Measurements from ENCODE around the gene NME4.

Gene NME4

DNA sequence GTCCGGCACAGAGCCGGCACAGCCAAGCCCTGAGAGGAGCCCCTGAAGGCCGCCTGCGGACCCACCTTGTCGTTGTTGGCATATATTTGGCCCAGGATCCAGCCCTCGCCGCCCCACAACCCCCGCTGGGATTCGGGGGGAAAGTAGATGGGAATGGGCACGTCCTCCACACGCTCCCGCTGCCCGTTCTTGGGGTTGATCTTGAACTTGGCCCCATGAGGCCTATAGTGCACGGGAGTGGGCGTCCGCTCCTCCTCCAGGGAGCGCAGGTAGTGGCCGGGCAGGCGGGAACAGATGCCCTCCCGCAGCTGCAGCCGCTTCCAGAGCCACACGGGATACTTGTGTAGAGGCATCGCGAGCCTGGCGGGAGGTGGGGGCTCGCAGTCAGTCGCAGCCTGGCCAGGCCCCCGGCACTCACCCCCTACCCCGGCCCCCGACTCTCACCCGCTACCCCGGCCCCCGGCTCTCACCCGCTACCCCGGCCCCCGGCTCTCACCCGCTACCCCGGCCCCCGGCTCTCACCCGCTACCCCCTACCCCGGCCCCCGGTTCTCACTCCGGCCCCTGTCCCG, 27.0 kb upstream of the NME4 start:
- DNase-seq (ENCODE audit: low read depth in 1 of 2, low spot score in 1 of 2) = no peak
- Histone ChIP-seq H3K27me3 (ENCODE audit: insufficient read depth, poor library complexity, severe bottlenecking) (no peaks in the 10 kb centered on the region), H3K4me3 (replicated peaks; ENCODE audit: insufficient read depth, low read length) (peak overlapping the region; percentile 42), H3K27ac (replicated peaks) (no peak overlapping the region)
- no peak for TF ChIP-seq GABPA (IDR thresholded peaks at IDR 0.05; ENCODE audit: low read depth)
- no peak for TF ChIP-seq POLR2AphosphoS5 (IDR thresholded peaks at IDR 0.05; ENCODE audit: low read depth)
- TF ChIP-seq, protein P1, sequence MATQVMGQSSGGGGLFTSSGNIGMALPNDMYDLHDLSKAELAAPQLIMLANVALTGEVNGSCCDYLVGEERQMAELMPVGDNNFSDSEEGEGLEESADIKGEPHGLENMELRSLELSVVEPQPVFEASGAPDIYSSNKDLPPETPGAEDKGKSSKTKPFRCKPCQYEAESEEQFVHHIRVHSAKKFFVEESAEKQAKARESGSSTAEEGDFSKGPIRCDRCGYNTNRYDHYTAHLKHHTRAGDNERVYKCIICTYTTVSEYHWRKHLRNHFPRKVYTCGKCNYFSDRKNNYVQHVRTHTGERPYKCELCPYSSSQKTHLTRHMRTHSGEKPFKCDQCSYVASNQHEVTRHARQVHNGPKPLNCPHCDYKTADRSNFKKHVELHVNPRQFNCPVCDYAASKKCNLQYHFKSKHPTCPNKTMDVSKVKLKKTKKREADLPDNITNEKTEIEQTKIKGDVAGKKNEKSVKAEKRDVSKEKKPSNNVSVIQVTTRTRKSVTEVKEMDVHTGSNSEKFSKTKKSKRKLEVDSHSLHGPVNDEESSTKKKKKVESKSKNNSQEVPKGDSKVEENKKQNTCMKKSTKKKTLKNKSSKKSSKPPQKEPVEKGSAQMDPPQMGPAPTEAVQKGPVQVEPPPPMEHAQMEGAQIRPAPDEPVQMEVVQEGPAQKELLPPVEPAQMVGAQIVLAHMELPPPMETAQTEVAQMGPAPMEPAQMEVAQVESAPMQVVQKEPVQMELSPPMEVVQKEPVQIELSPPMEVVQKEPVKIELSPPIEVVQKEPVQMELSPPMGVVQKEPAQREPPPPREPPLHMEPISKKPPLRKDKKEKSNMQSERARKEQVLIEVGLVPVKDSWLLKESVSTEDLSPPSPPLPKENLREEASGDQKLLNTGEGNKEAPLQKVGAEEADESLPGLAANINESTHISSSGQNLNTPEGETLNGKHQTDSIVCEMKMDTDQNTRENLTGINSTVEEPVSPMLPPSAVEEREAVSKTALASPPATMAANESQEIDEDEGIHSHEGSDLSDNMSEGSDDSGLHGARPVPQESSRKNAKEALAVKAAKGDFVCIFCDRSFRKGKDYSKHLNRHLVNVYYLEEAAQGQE (IDR thresholded peaks at IDR 0.05; ENCODE audit: insufficient replicate concordance, low read depth) = no peak
- TF ChIP-seq SPI1 (IDR thresholded peaks at IDR 0.05; ENCODE audit: borderline replicate concordance, low read depth) = no peak
- TF ChIP-seq, protein P2, sequence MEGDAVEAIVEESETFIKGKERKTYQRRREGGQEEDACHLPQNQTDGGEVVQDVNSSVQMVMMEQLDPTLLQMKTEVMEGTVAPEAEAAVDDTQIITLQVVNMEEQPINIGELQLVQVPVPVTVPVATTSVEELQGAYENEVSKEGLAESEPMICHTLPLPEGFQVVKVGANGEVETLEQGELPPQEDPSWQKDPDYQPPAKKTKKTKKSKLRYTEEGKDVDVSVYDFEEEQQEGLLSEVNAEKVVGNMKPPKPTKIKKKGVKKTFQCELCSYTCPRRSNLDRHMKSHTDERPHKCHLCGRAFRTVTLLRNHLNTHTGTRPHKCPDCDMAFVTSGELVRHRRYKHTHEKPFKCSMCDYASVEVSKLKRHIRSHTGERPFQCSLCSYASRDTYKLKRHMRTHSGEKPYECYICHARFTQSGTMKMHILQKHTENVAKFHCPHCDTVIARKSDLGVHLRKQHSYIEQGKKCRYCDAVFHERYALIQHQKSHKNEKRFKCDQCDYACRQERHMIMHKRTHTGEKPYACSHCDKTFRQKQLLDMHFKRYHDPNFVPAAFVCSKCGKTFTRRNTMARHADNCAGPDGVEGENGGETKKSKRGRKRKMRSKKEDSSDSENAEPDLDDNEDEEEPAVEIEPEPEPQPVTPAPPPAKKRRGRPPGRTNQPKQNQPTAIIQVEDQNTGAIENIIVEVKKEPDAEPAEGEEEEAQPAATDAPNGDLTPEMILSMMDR (IDR thresholded peaks at IDR 0.05; ENCODE audit: insufficient read depth, low read length) = no peak

DNA sequence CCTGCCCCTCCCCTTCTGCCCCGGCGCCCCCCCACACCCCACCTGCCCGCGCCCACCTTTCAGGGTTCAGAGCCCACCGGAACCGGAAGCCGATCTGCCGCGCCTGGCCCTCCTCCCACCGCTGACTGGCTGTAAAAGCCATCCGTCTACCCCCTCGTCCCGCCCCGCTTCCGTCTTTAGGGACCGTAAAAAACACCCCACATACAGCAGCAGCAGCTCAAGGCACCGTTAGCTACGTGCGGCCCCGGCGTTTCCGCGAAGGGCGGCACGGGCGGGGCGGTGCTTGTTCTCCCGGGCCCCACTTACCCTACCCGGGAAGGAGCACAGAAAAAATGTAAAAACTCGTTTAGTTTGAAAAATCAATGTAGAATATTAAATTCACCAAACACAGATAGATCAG, 26.6 kb upstream of the NME4 start, which contains the start of gene MRPL28:
Gene MRPL28, minus strand, starts transcription at position 96 of the 400 bp plus-strand sequence. CDS start 320 bp downstream, outside the sequence.
- TF ChIP-seq, protein P1 (IDR thresholded peaks at IDR 0.05; ENCODE audit: insufficient replicate concordance, low read depth) = no peak
- TF ChIP-seq SPI1 (IDR thresholded peaks at IDR 0.05; ENCODE audit: borderline replicate concordance, low read depth) (peak; percentile 35; the same call in 1 of the 2 replicates), GABPA (IDR thresholded peaks at IDR 0.05; ENCODE audit: low read depth) (peak; percentile 94), POLR2AphosphoS5 (IDR thresholded peaks at IDR 0.05; ENCODE audit: low read depth) (peak; percentile 70)
- TF ChIP-seq, protein P2 (IDR thresholded peaks at IDR 0.05; ENCODE audit: insufficient read depth, low read length) = no peak
- DNase-seq (ENCODE audit: low read depth in 1 of 2, low spot score in 1 of 2) = peak; percentile 86 to 96
- Histone ChIP-seq H3K4me3 (replicated peaks; ENCODE audit: insufficient read depth, low read length) (peak within 1 kb of the TSS; percentile 42), H3K27ac (replicated peaks) (peak within 1 kb of the TSS; percentile 50), H3K27me3 (ENCODE audit: insufficient read depth, poor library complexity, severe bottlenecking) (no peaks in the 10 kb centered on the region)

DNA sequence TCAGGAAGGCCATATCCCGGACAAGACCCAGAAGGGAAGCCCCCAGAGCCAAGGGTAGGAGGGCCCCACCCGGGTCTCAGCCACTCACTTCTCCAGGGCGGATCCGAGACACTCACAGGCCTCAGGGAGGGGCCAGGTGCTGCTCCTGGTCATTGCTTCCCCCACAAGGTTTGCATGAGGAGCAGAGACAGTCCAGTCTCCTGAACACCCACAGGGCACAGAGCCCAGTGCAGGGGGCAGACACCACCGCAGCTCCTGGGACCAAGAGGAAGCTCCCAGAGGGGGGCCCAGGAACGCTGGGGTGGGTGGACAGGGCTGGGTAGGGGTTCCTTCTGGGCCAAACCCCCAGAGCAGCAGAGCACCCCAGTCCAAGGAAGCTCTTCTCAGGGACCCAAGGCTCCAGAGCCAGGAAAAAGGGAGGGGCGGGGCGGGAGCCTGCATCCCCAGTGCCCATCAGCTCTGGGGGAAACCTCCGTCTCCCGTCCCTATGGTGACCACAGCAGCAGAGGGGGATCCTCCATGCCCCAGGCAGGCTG, 26.0 kb upstream of the NME4 start:
- H3K4me3 ChIP-seq (replicated peaks; ENCODE audit: insufficient read depth, low read length) = no peak overlapping the region
- H3K27me3 ChIP-seq (ENCODE audit: insufficient read depth, poor library complexity, severe bottlenecking) = no peaks in the 10 kb centered on the region
- TF ChIP-seq GABPA (IDR thresholded peaks at IDR 0.05; ENCODE audit: low read depth) = no peak
- TF ChIP-seq, protein P1 (IDR thresholded peaks at IDR 0.05; ENCODE audit: insufficient replicate concordance, low read depth) = no peak
- H3K27ac ChIP-seq (replicated peaks) = peak overlapping the region; percentile 50
- DNase-seq (ENCODE audit: low read depth in 1 of 2, low spot score in 1 of 2) = no peak

Measured in HL-60 (cell line).